GM12875 (cell line): Measurements from ENCODE around the gene CHRNE.

Source experiments
- H3K4me3 ChIP-seq: one replicate; pipeline ENCODE4 v1.5.1; 2011; ENCODE audit warnings: low read depth, low read length, control low read depth
- CTCF ChIP-seq: IDR thresholded peaks from 2 replicates; pipeline ENCODE4 v1.5.1; 2011; ENCODE audit warnings: low read depth, mild to moderate bottlenecking, control low read depth, inconsistent platforms, low read length, moderate library complexity, borderline replicate concordance; ENCODE audit not compliant: insufficient read depth

CHRNE gene

GRCh38 chr17:4849011-4849536 is 53.8 kb downstream of the CHRNE start:
- TF ChIP-seq CTCF, result no peak

More at GRCh38 chr17:4849011-4849536, 53.8 kb downstream of the CHRNE start:
- H3K4me3 ChIP-seq, result no peak overlapping the region
